T-helper 1 cell treated with Interleukin-12 subunit alpha and Interleukin-12 subunit beta and Interleukin-4 antibody, amounts not matched to agents 30 ng/mL and 1 ng/mL, for 36 hours (primary cell): Measurements from ENCODE around the gene TMEM52B. TPM values are rescaled to one million over a fixed set of nuclear protein-coding genes. Genes with fewer than 3 reads are reported as not detected.
"Not testable (repeated sequence)": the region's sequence is repeated elsewhere in the genome, so short reads cannot be mapped to it uniquely, and the experiment has no call there.

Experiments used
- intact Hi-C: fragments of 100-400 bp; cut with micrococcal nuclease; formaldehyde crosslinking; loops from one replicate; pipeline ENCODE4 v1.15.1; 2024
- total RNA-seq: library from RNA; stranded (reverse); gene quantifications from 2 replicates; pipeline ENCODE4 v1.2.3, GENCODE V29; 2022

Gene TMEM52B
- total RNA-seq, 1 donor from 2014 or later: not detected

DNA sequence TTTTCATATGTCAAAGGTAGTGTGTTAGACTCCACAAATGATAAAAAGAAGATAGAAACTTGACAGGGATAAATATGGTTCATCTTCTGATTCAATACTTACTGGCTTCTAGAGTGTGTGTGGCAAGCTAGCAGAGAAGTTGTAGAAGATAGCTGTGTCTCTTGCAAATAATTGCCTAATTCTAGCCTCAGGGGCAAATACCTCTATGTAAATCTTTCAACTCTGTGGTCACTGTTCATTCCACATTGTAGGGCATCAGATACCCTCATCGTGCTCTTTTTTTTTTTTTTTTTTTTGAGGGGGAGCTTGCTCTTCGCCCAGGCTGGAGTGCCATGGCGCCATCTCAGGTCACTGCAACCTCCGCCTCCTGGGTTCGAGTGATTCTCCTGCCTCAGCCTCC lies 8.6 kb upstream of the TMEM52B start:
- intact Hi-C loops: no loop called here

DNA sequence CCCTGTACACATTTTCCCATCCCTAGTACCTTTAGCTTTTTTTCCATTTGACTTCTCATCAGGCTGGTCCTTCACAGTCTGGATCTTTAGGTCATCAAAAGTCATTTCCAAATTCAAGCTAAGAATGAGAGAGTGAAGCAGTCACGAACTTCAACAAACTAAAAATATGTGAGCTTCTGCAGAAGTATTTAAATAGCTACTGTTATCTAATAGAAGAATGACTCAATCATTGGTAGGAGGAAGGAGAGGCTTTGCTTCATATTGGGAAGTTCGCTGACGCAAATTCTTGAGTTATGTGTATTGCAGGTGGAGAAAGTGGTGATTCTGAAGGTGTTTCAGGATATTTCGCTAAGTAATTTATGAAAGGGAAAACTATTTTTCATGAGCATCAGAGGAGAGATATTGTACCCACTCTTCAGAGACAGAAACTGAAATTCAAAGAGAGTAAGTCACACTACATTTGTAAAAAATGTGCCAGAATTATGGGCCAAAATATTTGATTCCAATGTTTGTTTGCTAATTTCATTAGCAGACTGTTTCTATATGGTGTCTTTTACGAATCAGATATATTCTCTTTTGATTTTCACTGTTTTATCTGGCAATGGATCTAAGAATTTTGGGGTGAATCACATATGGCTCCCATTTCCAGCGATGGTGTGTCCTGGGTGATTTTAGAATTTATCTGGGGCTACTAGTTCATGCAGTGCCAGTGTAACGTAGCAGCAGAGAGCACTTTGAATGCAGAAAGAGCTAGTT lies 6.7 kb upstream of the TMEM52B start, which contains the start of gene OLR1:
Gene OLR1 (minus strand): TSS at position 160 of the 756 bp plus-strand sequence. CDS start 55 bp downstream, at position 105.
- intact Hi-C loops: no loop called here

DNA sequence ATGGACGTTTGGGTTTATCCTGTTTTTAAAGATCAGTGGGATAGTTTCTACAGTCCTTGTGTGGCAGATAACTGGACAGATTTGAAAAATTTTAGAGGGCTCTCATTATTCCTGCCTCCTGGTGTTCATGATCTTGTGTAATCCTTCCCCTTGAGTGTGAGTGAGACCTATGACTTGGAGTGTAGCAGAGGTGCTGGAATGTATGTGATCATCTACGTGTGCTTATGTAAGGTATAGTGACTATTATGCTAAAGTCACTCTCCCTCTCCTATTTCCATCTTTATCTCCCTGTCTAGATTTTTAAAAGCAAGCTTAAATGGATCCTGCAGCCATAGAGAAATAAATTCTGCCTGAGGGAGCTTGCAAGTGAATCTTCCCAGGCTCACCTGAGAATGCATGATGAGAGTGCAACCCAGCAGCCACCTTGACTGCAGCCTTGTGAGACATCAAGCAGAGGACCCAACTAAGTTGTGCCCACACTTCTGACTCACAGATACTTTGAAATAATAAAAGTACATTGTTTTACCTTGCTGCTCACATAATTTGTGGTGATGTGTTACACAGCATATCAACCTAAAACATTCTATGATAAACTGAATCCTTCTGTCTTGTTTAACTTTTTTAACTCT lies 3.7 kb upstream of the TMEM52B start:
- intact Hi-C loops: no loop called here

DNA sequence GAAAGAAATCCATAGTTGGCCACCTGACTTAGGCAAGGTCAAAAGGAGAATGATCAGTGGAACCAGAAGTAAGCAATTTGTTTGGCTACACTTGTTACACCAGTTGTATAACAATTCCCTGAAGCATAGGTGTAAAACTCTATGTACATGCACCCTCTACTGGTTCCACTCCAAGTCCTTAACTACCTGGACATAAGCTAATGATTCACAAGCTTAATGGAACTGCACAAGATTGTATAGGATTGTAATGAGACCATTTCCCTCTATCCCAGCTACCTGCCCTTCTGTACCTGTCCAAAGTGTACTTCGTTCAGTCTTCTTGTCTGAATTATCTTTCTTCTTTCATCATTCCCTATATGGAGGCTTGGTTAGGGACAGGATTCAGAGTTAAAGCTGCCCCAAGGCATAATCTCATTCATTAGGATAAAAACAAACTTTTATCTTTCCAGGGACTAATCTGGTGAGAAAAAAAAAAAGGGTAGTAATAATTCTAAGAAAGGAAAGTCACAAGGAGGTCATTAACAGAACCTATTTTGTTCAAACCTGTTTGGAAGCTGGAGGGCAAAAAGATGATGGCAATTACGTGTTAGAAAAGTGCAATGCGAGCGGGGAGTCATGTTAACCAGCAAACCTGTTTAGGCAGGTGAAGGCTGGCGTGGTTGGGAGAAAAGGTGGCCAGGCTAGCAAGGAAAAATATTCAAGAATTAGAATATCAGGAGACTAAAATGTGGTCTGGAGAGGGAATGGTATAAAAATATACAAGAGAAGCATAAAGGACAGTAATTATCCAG lies 2.8 kb upstream of the TMEM52B start:
- intact Hi-C loops: no loop called here

DNA sequence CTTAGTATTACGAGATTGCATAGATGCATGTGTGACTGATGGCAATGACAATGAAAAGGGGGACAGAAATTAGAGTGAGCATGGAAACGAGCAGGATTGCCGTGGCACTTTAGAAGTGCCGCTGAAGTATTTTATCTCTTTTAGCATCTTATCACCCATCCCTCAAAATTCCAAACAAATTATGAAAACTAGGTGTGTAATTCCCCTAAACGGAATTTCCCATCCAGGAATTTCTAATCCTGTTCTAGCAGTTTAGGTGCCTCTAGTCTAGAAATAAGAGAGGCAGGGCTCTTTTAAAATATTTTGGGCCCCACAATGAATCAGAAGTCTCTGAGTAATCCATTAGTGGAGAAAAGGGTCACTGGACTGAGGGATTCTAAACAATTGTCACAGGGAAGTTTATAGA lies 947 bp downstream of the TMEM52B start:
- intact Hi-C loops: no loop called here

DNA sequence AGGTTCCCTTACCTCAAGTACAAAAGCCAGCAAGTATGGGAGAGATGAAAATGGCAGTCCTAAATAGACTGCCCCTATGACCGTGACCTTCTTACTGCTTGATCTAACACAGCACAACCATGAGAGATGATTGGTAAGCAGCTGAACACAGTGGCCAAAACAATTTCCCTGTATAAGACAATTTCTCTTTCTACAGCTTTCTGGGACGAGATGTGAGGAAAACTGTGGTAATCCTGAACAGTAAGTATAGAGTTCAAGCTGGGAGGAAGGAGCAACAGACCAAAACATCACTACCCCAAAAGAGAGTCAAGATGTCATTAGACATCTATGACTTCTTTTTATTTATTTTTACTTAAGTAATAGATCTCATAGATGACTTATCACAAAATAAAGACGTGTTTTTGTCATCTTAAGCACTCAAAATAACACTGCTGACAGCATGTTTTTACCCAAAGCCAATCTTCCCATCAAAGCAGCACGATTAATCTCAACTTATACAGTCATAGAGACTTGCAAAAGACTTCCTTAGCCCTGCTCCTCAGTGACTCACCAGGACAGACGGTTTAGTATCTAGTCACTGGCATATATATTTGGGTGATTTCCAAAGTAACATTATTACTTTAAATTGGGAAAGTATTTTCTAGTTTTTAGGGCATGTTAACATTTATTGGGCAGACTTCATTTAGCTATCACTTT lies 3.7 kb downstream of the TMEM52B start:
- intact Hi-C loops: no loop called here

DNA sequence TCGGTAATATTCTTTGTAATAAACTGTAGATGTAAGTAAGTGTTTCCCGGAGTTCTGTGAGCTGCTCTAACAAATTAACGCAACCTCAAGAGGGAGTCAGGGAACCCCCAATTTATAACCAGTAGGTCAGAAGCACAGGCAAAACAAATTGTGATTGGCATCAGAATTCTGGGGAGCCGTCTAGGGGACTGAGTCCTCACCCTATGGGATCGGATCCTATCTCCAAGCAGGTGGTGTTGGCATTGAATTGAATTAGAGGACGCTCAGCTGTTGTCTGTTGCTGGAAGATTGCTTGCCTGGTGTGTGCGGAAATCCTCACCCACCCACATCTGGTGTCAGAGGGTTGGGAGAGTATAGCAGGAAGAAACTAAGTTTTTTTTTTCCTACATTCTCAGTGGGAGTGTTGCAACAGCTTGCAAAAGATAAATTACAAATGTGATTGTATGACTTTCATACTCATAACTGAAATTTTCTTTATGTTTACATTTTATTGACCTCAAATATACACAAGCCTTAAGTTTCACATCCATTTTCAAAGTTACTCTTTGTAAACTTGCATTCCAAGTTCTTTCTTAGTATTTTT lies 5.5 kb downstream of the TMEM52B start:
- intact Hi-C loops: no loop called here

DNA sequence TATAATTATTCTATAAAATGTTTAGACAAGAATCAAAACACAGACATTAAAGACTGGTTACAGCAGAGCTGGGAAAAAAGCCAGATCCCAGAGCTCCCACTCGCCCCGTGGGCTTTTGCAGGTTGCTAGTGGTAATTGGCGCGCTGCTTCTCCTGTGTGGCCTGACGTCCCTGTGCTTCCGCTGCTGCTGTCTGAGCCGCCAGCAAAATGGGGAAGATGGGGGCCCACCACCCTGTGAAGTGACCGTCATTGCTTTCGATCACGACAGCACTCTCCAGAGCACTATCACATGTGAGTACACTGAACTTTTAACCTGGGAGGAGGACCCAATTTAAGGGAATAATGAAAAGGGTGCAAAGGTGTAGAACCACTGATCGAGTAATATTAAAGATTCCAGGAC lies 7.5 kb downstream of the TMEM52B start:
- intact Hi-C loops: no loop called here

DNA sequence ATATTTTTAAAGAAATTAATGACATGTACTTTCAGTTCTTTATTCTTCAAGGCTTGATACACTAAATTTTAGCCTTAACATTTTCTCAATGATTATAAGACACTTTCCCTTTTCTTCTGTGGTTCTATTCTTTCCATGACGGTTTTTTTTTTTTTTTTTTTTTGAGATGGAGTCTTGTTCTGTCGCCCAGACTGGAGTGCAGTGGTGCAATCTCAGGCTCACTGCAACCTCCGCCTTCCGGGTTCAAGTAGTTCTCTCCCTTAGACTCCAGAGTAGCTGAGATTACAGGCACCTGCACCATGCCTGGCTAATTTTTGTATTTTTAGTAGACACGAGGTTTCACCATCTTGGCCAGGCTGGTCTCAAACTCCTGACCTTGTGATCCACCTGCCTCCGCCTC lies 8.1 kb downstream of the TMEM52B start:
- intact Hi-C loops: not testable (repeated sequence)

DNA sequence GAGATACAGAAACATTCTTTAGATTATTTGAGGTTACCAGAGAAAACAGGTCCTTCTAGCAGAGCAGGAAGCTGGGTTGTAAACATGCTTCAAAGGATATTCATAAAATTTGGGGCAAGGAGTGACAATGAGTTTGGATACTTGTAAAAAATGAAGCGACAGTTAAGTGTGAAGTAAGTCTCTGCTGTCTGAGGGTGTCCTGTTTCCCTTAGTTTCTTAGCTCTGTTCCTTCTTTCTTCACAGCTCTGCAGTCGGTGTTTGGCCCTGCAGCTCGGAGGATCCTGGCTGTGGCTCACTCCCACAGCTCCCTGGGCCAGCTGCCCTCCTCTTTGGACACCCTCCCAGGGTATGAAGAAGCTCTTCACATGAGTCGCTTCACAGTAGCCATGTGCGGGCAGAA lies 10.8 kb downstream of the TMEM52B start:
- intact Hi-C loops: loop anchor here (1.0 kb wide), 5 partner anchors 36 to 441 kb away; no protein-coding TSS in a partner anchor

DNA sequence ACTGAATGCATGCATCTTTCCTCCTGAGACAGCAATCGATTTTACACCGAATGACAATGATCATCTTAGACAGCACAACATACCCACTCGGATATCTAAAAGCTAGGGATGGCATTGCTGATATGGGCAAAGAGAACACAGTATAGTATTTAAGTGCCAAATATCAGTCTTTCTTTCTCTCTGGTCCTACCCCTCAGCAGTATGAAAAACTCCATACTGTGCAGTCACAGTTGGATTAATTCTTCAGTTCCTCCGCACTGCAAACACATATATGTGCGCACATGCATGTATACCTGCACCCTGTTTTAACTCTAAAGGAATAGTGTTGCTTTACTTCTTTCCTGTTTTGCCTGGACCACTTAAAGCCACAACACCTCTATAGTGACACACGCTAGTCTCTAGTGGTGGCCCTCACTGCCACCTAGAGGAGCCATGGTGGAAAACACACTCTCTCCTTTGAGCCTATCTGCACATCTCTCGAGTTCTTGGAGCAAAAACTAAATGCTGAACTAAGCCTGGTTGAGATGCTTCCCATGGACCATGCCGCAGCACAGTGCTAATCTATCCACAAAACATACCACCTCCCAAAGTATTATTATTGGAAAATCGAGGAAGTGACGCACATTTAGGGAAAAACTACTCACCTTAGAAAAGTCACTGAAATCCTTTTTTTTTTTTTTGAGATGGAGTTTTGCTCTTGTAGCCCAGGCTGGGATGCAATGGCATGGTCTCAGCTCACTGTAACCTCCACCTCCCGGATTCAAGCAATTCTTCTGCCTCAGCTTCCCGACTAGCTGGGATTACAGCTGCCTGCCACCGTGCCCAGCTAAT lies 11.9 kb downstream of the TMEM52B start:
- intact Hi-C loops: loop anchor here (1.0 kb wide), 5 partner anchors 37 to 442 kb away; no protein-coding TSS in a partner anchor

DNA sequence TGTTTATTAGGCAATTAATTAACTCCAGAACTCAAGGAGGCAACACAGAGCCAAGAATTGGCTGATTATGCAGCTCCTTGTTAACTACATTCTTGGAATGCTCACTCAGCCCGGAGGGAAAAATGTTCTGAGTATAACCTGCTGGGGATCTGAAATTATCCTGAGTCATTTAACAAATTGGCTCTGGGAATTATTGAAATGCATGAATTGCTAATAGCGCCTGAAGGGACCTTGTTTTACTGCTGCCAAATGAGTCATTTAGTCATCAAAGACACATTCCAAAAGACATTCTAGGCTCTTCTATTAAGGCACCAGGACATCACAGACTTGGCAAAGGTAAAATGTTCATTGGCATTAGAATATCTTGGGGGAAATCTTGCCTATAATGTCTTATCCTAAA lies 13.0 kb downstream of the TMEM52B start:
- intact Hi-C loops: no loop called here

DNA sequence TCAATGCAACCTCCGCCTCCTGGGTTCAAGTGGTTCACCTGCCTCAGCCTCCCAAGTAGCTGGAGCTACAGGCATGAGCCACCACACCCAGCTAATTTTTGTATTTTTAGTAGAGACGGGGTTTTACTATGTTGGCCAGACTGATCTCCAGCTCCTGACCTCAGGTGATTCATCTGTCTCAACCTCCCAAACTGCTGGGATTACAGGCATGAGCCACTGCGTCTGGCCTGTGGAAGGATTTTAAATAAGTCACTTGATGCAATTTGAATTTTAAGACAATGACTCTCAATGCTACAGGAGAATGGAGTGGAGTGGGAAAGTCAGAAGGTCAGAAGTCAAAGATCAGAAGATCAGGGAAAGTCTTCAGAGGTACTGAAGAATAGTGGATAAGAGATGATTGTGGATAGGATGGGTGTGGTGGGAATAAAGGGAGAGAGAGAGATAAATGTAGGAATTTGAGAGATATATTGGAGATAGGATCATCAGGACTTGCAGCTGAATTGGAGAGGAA lies 15.4 kb downstream of the TMEM52B start:
- intact Hi-C loops: no loop called here

DNA sequence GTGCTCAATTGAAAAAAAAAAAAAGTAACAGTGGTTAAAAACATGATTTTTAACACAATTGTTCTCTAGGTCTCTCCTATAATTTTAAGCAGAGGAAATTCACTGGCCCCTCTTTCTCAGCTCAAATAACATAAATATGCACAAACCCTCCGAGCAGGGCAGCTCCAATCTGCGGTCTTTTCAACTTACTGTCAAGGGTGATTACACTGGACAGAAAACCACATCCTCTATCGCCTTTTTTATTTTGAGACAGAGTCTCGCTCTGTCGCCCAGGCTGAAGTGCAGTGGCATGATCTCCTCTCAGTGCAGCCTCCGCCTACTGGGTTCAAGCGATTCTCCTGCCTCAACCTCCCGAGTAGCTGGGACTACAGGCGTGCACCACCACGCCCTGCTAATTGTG lies 17.4 kb downstream of the TMEM52B start:
- intact Hi-C loops: no loop called here

DNA sequence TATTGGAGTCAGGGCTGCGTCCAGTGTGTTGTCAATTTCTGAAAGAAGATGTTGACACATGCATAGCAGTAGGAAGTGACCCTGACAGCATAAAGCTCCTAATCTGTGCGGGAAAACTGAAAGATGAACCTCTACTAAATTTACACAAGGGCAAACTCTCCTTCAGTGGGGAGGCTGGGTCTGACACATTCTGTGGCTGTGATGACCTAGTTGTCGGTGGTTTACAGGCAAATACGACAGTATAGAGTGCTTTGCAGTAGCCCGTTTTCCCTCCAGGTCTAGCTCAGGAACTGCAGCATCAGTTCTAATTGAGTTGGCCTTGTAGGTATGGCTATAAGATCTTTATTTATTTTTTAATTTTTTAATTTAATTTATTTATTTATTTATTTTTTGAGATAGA lies 19.0 kb downstream of the TMEM52B start:
- intact Hi-C loops: no loop called here

DNA sequence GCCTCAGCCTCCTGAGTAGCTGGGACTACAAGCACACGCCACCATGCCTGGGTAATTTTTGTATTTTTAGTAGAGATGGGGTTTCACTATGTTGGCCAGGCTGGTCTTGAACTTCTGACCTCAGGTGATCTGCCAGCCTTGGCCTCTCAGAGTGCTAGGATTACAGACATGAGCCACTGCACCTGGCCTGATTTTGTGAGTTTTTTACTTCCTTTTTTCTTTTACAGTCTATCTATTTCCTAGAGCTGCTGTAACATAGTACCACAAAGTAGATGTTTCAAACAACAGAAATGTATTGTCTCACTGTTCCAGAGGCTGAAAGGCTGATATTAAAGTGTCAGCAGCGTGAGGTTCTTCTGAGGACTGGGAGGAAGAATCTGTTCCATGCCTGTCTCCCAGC lies 25.7 kb downstream of the TMEM52B start:
- intact Hi-C loops: not testable (repeated sequence)

DNA sequence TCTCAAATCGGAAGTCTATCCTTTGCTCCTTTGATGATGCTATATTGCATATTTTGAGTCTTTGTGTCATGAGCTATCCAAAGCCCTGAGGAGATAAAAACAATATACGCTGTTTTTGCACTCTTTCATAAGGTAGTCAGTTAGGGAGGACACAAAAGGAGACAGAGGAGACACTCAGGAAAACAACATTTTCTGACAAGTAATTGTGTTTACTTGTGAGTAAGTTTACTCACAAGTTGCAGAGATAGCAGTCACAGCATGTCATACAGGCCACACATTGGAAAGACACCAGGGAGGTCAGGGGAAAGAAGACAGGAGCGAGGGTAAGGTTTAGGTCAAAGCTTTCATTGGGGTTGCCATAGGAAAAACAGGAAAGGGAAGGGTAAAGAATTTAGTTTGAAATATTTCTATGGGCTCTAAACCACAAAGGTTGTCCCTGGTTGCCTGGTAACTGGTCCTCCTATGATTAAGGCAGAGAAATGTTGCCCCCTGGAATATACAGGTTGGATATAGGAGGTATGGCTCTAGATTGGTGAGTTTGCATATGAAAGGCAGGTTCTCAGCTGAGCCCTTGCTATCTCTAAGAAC lies 26.5 kb downstream of the TMEM52B start:
- intact Hi-C loops: no loop called here

DNA sequence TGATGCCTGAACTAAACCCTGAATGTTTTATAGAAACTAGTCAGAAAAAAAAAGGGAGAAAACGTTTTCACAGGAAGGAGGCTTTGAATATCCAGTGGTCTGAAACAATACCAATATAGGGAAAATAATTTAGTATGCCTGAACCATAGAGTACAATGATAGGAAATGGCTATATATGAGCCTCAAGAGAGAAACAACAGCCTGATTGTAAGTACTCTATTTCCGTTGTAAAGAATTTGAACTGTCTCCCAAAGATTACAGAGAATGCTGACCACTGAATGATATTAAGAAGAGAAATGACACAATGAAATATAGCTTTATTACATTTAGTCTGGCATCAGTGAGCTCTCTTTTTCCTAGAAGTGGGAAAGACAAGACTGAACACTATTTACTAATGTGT lies 28.3 kb downstream of the TMEM52B start:
- intact Hi-C loops: no loop called here

DNA sequence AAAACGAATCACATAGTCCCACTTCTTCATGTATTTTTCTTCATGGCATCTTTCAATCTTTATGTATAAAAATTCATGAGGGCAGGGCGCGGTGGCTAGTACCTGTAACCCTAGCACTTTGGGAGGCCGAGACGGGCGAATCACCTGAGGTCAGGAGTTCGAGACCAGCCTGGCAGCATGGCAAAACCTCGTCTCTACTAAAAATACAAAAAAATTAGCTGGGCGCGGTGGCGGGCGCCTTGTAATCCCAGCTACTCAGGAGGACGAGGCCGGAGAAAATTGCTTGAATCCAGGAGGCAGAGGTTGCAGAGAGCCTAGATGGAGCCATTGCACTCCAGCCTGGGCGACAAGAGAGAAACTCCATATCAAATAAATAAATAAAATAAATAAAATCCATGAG lies 31.4 kb downstream of the TMEM52B start:
- intact Hi-C loops: loop anchor here (5.0 kb wide), 1 partner anchor 533 kb away; no protein-coding TSS in a partner anchor
